ENCODE results near the gene MMS19.

- TF ChIP-seq POLR2A (IDR thresholded peaks at IDR 0.05) (no peak), POLR2AphosphoS5 (IDR thresholded peaks at IDR 0.05) (no peak)
- TF ChIP-seq, protein P1, sequence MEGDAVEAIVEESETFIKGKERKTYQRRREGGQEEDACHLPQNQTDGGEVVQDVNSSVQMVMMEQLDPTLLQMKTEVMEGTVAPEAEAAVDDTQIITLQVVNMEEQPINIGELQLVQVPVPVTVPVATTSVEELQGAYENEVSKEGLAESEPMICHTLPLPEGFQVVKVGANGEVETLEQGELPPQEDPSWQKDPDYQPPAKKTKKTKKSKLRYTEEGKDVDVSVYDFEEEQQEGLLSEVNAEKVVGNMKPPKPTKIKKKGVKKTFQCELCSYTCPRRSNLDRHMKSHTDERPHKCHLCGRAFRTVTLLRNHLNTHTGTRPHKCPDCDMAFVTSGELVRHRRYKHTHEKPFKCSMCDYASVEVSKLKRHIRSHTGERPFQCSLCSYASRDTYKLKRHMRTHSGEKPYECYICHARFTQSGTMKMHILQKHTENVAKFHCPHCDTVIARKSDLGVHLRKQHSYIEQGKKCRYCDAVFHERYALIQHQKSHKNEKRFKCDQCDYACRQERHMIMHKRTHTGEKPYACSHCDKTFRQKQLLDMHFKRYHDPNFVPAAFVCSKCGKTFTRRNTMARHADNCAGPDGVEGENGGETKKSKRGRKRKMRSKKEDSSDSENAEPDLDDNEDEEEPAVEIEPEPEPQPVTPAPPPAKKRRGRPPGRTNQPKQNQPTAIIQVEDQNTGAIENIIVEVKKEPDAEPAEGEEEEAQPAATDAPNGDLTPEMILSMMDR (IDR thresholded peaks at IDR 0.05 in 8 of 11, conservative IDR thresholded peaks at IDR 0.05 in 3 of 11) = no peak
These were observed 86.8 kb downstream of the MMS19 start for GRCh38 chr10:97411406-97411805.
